Pancreas (tissue), 10 donors: ENCODE measurements around the gene TAF11L13. TPM values are rescaled to one million over a fixed set of nuclear protein-coding genes. Genes with fewer than 3 reads are reported as not detected.
"Not testable (repeated sequence)": the region's sequence is repeated elsewhere in the genome, so short reads cannot be mapped to it uniquely, and the experiment has no call there.

Experiments used
- ATAC-seq, 4 donors: fragments of 200-7000 bp; cut with Tn5 transposase; one replicate each; pipeline versions ENCODE4 v1.8.0 to v1.9.1; 2020; ENCODE audit warnings: mild to moderate bottlenecking in 4 of 4, moderate library complexity in 4 of 4
- DNase-seq, 6 donors: peaks; one replicate each; pipeline ENCODE4 v3.0.0-alpha.2; 2020
- FAIRE-seq: peaks from 2 replicates; lab custom pipeline; 2012; peaks lifted over from hg19 to GRCh38; lab: Jason Lieb, UNC
- H3K27ac ChIP-seq, 4 donors: fragments of 200-600 bp; sonication (generic); 1 replicate in 3 of 4; 2 replicates in 1 of 4; pipeline versions ENCODE4 v1.5.0 to v1.8.0; 2020
- H3K27me3 ChIP-seq, 4 donors: fragments of 200-600 bp; one replicate each; pipeline ENCODE4 v1.8.0; 2021
- H3K36me3 ChIP-seq, 3 donors: fragments of 200-600 bp; sonication (generic) in 1 of 3; one replicate each; pipeline versions ENCODE4 v1.5.0 to v1.8.0; 2020 to 2021
- H3K4me1 ChIP-seq, 3 donors: fragments of 200-600 bp; one replicate each; pipeline ENCODE4 v1.8.0; 2021
- H3K4me3 ChIP-seq, 4 donors: fragments of 200-600 bp; sonication (generic) in 2 of 4; one replicate each; pipeline versions ENCODE4 v1.5.0 to v1.8.0; 2020 to 2021
- H3K9me3 ChIP-seq, 4 donors: fragments of 200-600 bp; one replicate each; pipeline ENCODE4 v1.8.0; 2021
- WGBS, 2 donors: extraction: QIAGEN DNeasy Blood & Tissue Kit; methylation state at CpG; one replicate each; pipeline ENCODE4 v1.1.7; 2013; 5-methylcytosine and 5-hydroxymethylcytosine counted together
- intact Hi-C, 3 donors: fragments of 100-400 bp; cut with DNase I; formaldehyde crosslinking; loops; one replicate each; pipeline versions ENCODE4 v1.11.1 to v1.14.2; 2022
- polyA plus RNA-seq, 2 donors: library from polyadenylated mRNA; stranded (reverse); fragments of 200-250 nt; gene quantifications; one replicate each; pipeline ENCODE4 v1.2.3, GENCODE V29; 2013
- total RNA-seq, 6 donors: library from RNA; stranded (reverse); fragmentation: NEBNext Ultra II Directional in 4 of 6; extraction: Animal tissue kit (Norgen Biotek cat#: 25700) in 4 of 6; gene quantifications; one replicate each; pipeline versions ENCODE4 v1.2.1 to v1.2.4, GENCODE V29; 2021 to 2023
- TF ChIP-seq, protein P1 (sequence below), 4 donors: fragments of 200-600 bp; sonication (generic) in 3 of 4; IDR thresholded peaks; one replicate each; pipeline versions ENCODE4 v1.5.0 to v1.8.0; 2021; ENCODE audit warnings: antibody characterized with exemption in 4 of 4
- donor health status: healthy with polysubstance abuse.
- donor health status: DM: no; HTN: no; CAD: no; lungs with moderate emphysema.
- donor health status: DM: no; HTN: no; CAD: no.
- donor health status: control.
- donor health status: control.
- donor health status: Bipolar disorder and iron deficiency.
- donor health status: DM: yes; HTN: yes; CAD: no.
- donor health status: DM: no; HTN: no; CAD: no.
- donor health status: DM: no; HTN: no; CAD: no.
- donor health status: DM: yes; HTN: yes; CAD: no.

TAF11L13 gene
- total and polyA plus RNA-seq, 8 donors = not detected

- H3K4me1 ChIP-seq = no peaks in the 10 kb centered on the region
- FAIRE-seq = no peak
- TF ChIP-seq, protein P1, sequence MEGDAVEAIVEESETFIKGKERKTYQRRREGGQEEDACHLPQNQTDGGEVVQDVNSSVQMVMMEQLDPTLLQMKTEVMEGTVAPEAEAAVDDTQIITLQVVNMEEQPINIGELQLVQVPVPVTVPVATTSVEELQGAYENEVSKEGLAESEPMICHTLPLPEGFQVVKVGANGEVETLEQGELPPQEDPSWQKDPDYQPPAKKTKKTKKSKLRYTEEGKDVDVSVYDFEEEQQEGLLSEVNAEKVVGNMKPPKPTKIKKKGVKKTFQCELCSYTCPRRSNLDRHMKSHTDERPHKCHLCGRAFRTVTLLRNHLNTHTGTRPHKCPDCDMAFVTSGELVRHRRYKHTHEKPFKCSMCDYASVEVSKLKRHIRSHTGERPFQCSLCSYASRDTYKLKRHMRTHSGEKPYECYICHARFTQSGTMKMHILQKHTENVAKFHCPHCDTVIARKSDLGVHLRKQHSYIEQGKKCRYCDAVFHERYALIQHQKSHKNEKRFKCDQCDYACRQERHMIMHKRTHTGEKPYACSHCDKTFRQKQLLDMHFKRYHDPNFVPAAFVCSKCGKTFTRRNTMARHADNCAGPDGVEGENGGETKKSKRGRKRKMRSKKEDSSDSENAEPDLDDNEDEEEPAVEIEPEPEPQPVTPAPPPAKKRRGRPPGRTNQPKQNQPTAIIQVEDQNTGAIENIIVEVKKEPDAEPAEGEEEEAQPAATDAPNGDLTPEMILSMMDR (IDR thresholded peaks at IDR 0.05) = no peak
- no peaks in the 10 kb centered on the region for H3K36me3 ChIP-seq
- H3K27ac ChIP-seq = no peak overlapping the region
- no peaks in the 10 kb centered on the region for H3K9me3 ChIP-seq
- H3K27me3 ChIP-seq = no peaks in the 10 kb centered on the region
- H3K4me3 ChIP-seq = no peak overlapping the region
- DNase-seq = no peak
- intact Hi-C loops = no loop called here
- 80% methylated on average over 17 of the region's 17 CpGs for WGBS, 2 donors
- no peak for ATAC-seq
Observed at GRCh38 chr5:17614872-17615605, 16.8 kb upstream of the TAF11L13 start.

DNA sequence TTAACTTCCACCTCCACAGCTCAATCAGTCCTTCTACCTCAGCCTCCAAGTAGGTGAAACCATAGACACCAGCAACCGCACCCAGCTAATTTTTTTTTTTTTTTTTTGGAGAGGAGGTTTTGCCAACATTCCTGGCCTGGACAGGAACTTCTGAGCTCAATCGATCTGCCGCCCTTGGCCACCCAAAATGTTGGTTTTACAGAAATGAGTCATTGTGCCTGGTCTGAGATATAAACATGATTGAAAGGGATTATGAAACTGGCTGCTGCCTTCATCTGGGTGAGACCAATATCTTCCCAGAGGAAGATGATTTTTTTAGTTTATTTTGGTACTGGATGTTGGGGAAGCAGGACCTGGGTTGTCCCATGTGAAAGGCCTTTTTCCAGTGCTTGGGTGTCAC is 12.5 kb upstream of the TAF11L13 start:
- Histone ChIP-seq H3K27me3 (no peaks in the 10 kb centered on the region), H3K27ac (no peak overlapping the region), H3K4me1 (no peaks in the 10 kb centered on the region), H3K36me3 (no peaks in the 10 kb centered on the region), H3K9me3 (no peaks in the 10 kb centered on the region), H3K4me3 (no peak overlapping the region)
- intact Hi-C loops = no loop called here
- ATAC-seq (no peak), FAIRE-seq (no peak), DNase-seq (no peak)
- TF ChIP-seq, protein P1 (IDR thresholded peaks at IDR 0.05) = no peak
- 64 to 77% methylated on average over 3 of the region's 3 CpGs for WGBS, 2 donors

GRCh38 chr5:17620627-17621026 is 11.3 kb upstream of the TAF11L13 start:
- intact Hi-C loops = no loop called here
- ATAC-seq = no peak
- peak in 1 of 6 donors; percentile 53 for DNase-seq
- no peak for FAIRE-seq
- no peaks in the 10 kb centered on the region for H3K27me3 ChIP-seq
- TF ChIP-seq, protein P1 (IDR thresholded peaks at IDR 0.05) = no peak
- no peaks in the 10 kb centered on the region for H3K4me1 ChIP-seq
- H3K36me3 ChIP-seq = no peaks in the 10 kb centered on the region
- 66 to 85% methylated on average over 17 of the region's 17 CpGs for WGBS, 2 donors
- no peak overlapping the region for H3K27ac ChIP-seq
- H3K4me3 ChIP-seq = no peak overlapping the region
- no peaks in the 10 kb centered on the region for H3K9me3 ChIP-seq

DNA sequence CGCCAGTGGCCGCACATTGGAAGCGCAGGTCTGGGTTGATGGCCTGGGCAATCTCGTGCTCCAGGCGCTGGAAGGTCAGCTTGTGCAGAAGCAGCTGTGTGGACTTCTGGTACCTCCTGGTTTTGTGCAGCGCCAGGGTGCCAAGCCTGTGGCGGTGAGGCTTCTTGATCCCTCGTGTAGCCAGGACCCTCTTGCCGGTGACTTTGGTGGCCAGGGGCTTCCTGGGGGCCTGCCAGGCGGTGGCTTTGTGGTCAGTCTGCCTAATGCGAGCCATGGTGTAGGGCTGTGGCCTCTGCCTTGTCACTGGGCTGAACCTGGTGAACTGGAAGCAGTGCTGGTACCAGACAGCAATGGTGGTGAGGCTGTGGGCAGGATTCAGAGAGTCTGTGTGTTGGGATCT is 6.2 kb upstream of the TAF11L13 start:
- FAIRE-seq (no peak), ATAC-seq (no peak), DNase-seq (no peak)
- H3K27ac ChIP-seq = no peak overlapping the region
- TF ChIP-seq, protein P1 (IDR thresholded peaks at IDR 0.05) = no peak
- H3K4me3 ChIP-seq = no peak overlapping the region
- H3K4me1 ChIP-seq = no peaks in the 10 kb centered on the region
- H3K9me3 ChIP-seq = no peaks in the 10 kb centered on the region
- no peaks in the 10 kb centered on the region for H3K27me3 ChIP-seq
- intact Hi-C loops = no loop called here
- WGBS, 2 donors = 69 to 87% methylated on average over 11 of the region's 11 CpGs
- no peaks in the 10 kb centered on the region for H3K36me3 ChIP-seq

GRCh38 chr5:17634160-17634559 is 2.3 kb downstream of the TAF11L13 start, which contains the start of gene TAF11L14:
Gene TAF11L14 (plus strand): TSS chr5:17634460.
- no peaks in the 10 kb centered on the region for H3K4me1 ChIP-seq
- H3K9me3 ChIP-seq = no peaks in the 10 kb centered on the region
- ATAC-seq = no peak
- no peaks in the 10 kb centered on the region for H3K27me3 ChIP-seq
- 70 to 77% methylated on average over 5 of the region's 5 CpGs for WGBS, 2 donors
- FAIRE-seq = no peak
- no peak within 1 kb of the TSS for H3K27ac ChIP-seq
- DNase-seq = no peak
- H3K36me3 ChIP-seq = no peaks in the 10 kb centered on the region
- no peak within 1 kb of the TSS for H3K4me3 ChIP-seq
- intact Hi-C loops = no loop called here
- TF ChIP-seq, protein P1 (IDR thresholded peaks at IDR 0.05) = no peak

GRCh38 chr5:17649232-17649631 is 17.3 kb downstream of the TAF11L13 start:
- intact Hi-C loops = not testable (repeated sequence)
- 83 to 86% methylated on average over 10 of the region's 10 CpGs for WGBS, 2 donors

GRCh38 chr5:17655201-17655759 is 23.4 kb downstream of the TAF11L13 start:
- H3K9me3 ChIP-seq, H3K27ac ChIP-seq, ATAC-seq, intact Hi-C loops, H3K27me3 ChIP-seq, H3K36me3 ChIP-seq, H3K4me1 ChIP-seq, H3K4me3 ChIP-seq, FAIRE-seq: not testable (repeated sequence)
- DNase-seq = peak in 1 of 6 donors; percentile 55
- 87 to 90% methylated on average over 21 to 32 of the region's 32 CpGs for WGBS, 2 donors

More at GRCh38 chr5:17649232-17649631, 17.3 kb downstream of the TAF11L13 start:
- not testable (repeated sequence) for H3K36me3 ChIP-seq, H3K4me3 ChIP-seq, H3K9me3 ChIP-seq, DNase-seq, ATAC-seq, H3K4me1 ChIP-seq, H3K27me3 ChIP-seq, H3K27ac ChIP-seq, FAIRE-seq
